Cardiac fibroblast (primary cell): ENCODE results near the gene CATSPERD.
"Not testable (repeated sequence)": the region's sequence is repeated elsewhere in the genome, so short reads cannot be mapped to it uniquely, and the experiment has no call there.

Source experiments
- DNase-seq, 2 donors: peaks; one replicate each; pipeline versions ENCODE4 v3.0.0 to v3.0.0-alpha.2; 2010; ENCODE audit warnings: low read depth in 2 of 2
- H3K4me3 ChIP-seq, 2 donors: replicated peaks in 1 of 2; 1 replicate in 1 of 2; 2 replicates in 1 of 2; pipeline ENCODE4 v1.5.1; 2011; ENCODE audit warnings: low read depth in 2 of 2, low read length in 2 of 2, mild to moderate bottlenecking in 2 of 2, moderate library complexity in 1 of 2
- CTCF ChIP-seq: IDR thresholded peaks from one replicate; pipeline ENCODE4 v1.5.1; 2011; ENCODE audit warnings: low read depth, mild to moderate bottlenecking, low read length, inconsistent platforms

CATSPERD gene

GRCh38 chr19:5696196-5697021 lies 24.0 kb upstream of the CATSPERD start:
- no peak for DNase-seq
- no peak for TF ChIP-seq CTCF
- H3K4me3 ChIP-seq = no peak overlapping the region

- no peak overlapping the region for H3K4me3 ChIP-seq
- no peak for TF ChIP-seq CTCF
- no peak for DNase-seq
Observed at GRCh38 chr19:5697022-5697889, 23.2 kb upstream of the CATSPERD start.

- TF ChIP-seq CTCF = no peak
- H3K4me3 ChIP-seq = no peak overlapping the region
- no peak for DNase-seq
Observed at GRCh38 chr19:5697890-5698634, 22.4 kb upstream of the CATSPERD start.

GRCh38 chr19:5698635-5699422 lies 21.6 kb upstream of the CATSPERD start:
- DNase-seq = no peak
- no peak for TF ChIP-seq CTCF
- no peak overlapping the region for H3K4me3 ChIP-seq

GRCh38 chr19:5700455-5701092 lies 19.9 kb upstream of the CATSPERD start:
- no peak for DNase-seq
- TF ChIP-seq CTCF = no peak
- H3K4me3 ChIP-seq = no peak overlapping the region

- not testable (repeated sequence) for DNase-seq, H3K4me3 ChIP-seq
Observed at GRCh38 chr19:5702053-5702410, 18.4 kb upstream of the CATSPERD start.
